ENCODE results near the gene EDRF1.

Gene EDRF1

GRCh38 chr10:125756196-125756595, 36.7 kb downstream of the EDRF1 start:
- TF ChIP-seq ZFX (IDR thresholded peaks at IDR 0.05): no peak
- no peak for TF ChIP-seq CTCF (conservative IDR thresholded peaks at IDR 0.05)
- peak overlapping the region; percentile 91; the same call in 1 of the 2 replicates for H3K27ac ChIP-seq

- TF ChIP-seq ZFX (IDR thresholded peaks at IDR 0.05) (no peak), CTCF (conservative IDR thresholded peaks at IDR 0.05) (no peak)
- H3K27ac ChIP-seq: peak overlapping the region; percentile 91
Observed at GRCh38 chr10:125756853-125757487, 37.5 kb downstream of the EDRF1 start.

- TF ChIP-seq ZFX (IDR thresholded peaks at IDR 0.05): no peak
- TF ChIP-seq CTCF (conservative IDR thresholded peaks at IDR 0.05): no peak
Observed at GRCh38 chr10:125757742-125758141, 38.2 kb downstream of the EDRF1 start.

GRCh38 chr10:125761961-125762360, 42.5 kb downstream of the EDRF1 start:
- TF ChIP-seq CTCF (conservative IDR thresholded peaks at IDR 0.05) (no peak), ZFX (IDR thresholded peaks at IDR 0.05) (no peak)
- H3K27ac ChIP-seq: no peak overlapping the region

More at GRCh38 chr10:125757742-125758141, 38.2 kb downstream of the EDRF1 start:
- no peak overlapping the region; the same call in 1 of the 2 replicates for H3K27ac ChIP-seq

GRCh38 chr10:125762692-125763648, 43.5 kb downstream of the EDRF1 start:
- TF ChIP-seq ZFX (IDR thresholded peaks at IDR 0.05) (no peak), CTCF (conservative IDR thresholded peaks at IDR 0.05) (no peak)
- no peak overlapping the region for H3K27ac ChIP-seq

GRCh38 chr10:125765835-125766234, 46.3 kb downstream of the EDRF1 start:
- no peak overlapping the region for H3K27ac ChIP-seq

More at GRCh38 chr10:125765835-125766234, 46.3 kb downstream of the EDRF1 start:
- TF ChIP-seq ZFX (IDR thresholded peaks at IDR 0.05) (no peak), CTCF (conservative IDR thresholded peaks at IDR 0.05) (no peak)
